ENCODE measurements around the gene SLITRK3. TPM values are rescaled to one million over a fixed set of nuclear protein-coding genes. Genes with fewer than 3 reads are reported as not detected.

SLITRK3 gene
- total RNA-seq, 1 experiment from 2014 or later = not detected

DNA sequence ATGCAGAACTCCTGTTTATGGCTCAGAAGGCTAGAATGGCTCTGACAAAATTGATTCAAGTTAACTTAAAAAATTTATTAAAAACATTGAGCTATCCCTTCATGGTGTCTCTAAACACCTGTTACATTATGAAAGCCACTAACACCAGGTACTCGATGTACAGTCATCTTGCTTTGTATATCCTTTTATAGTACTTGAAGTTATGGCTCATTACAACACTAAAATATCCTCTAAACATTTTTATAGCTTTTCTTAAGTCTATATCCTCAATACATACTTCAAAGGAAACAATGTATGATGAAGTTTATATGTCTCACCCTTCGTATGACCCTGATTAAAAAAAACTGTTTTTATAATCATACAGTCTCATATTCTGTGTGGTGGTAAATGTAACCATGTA lies 38.2 kb downstream of the SLITRK3 start:
- no peak overlapping the region for H3K4me3 ChIP-seq (replicated peaks in 1 of 2; ENCODE audit: low read depth in 1 of 2, low read length in 2 of 2)
- H3K79me2 ChIP-seq (ENCODE audit: insufficient read depth, low read length) = no peaks in the 10 kb centered on the region
- no peaks in the 10 kb centered on the region for H3K4me1 ChIP-seq (ENCODE audit: control insufficient read depth in 1 of 2, insufficient read depth in 2 of 2, low read length in 2 of 2)
- H3K27ac ChIP-seq (ENCODE audit: low read depth, low read length) = no peak overlapping the region
- ChIA-PET CTCF (no interaction called here), RAD21 (ENCODE audit: low non-redundant PET in 1 of 2, low total read pairs in 2 of 2, uncharacterized antibody in 2 of 2, unreplicated experiment in 2 of 2) (no interaction called here), POLR2A (no interaction called here)
- no peaks in the 10 kb centered on the region for H3K36me3 ChIP-seq (ENCODE audit: control insufficient read depth in 1 of 2, insufficient read depth in 2 of 2, low read length in 2 of 2)
- H2AFZ ChIP-seq (ENCODE audit: low read depth, low read length, poor library complexity, severe bottlenecking) = no peak overlapping the region
- ATAC-seq = no peak
- no peak overlapping the region for H3K4me2 ChIP-seq (ENCODE audit: low read length)
- intact Hi-C loops (cut with micrococcal nuclease) = no loop called here
- H4K20me1 ChIP-seq (ENCODE audit: insufficient read depth) = no peaks in the 10 kb centered on the region
- no peaks in the 10 kb centered on the region for H3K9me2 ChIP-seq (ENCODE audit: insufficient read depth)
- H3K27me3 ChIP-seq (ENCODE audit: insufficient read depth, low read length) = no peaks in the 10 kb centered on the region
- DNase-seq (ENCODE audit: low read depth, low spot score) = no peak
- no peak for TF ChIP-seq RAD21 (IDR thresholded peaks at IDR 0.05; ENCODE audit: low read depth)
- TF ChIP-seq ZFX (IDR thresholded peaks at IDR 0.05) = no peak
- TF ChIP-seq YY1 (IDR thresholded peaks at IDR 0.05; ENCODE audit: extremely low read depth, insufficient replicate concordance, low read depth, low read length) = no peak
- no peak for TF ChIP-seq CEBPB (IDR thresholded peaks at IDR 0.05; ENCODE audit: low read depth)
- no peak for TF ChIP-seq EGR1 (IDR thresholded peaks at IDR 0.05; ENCODE audit: low read depth)
- TF ChIP-seq REST (IDR thresholded peaks at IDR 0.05; ENCODE audit: low read depth) = no peak
- TF ChIP-seq, protein P1, sequence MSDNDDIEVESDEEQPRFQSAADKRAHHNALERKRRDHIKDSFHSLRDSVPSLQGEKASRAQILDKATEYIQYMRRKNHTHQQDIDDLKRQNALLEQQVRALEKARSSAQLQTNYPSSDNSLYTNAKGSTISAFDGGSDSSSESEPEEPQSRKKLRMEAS (IDR thresholded peaks at IDR 0.05) = no peak
- no peak for TF ChIP-seq JUND (IDR thresholded peaks at IDR 0.05)
- TF ChIP-seq, protein P2, sequence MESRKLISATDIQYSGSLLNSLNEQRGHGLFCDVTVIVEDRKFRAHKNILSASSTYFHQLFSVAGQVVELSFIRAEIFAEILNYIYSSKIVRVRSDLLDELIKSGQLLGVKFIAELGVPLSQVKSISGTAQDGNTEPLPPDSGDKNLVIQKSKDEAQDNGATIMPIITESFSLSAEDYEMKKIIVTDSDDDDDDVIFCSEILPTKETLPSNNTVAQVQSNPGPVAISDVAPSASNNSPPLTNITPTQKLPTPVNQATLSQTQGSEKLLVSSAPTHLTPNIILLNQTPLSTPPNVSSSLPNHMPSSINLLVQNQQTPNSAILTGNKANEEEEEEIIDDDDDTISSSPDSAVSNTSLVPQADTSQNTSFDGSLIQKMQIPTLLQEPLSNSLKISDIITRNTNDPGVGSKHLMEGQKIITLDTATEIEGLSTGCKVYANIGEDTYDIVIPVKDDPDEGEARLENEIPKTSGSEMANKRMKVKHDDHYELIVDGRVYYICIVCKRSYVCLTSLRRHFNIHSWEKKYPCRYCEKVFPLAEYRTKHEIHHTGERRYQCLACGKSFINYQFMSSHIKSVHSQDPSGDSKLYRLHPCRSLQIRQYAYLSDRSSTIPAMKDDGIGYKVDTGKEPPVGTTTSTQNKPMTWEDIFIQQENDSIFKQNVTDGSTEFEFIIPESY (IDR thresholded peaks at IDR 0.05; ENCODE audit: extremely low read depth, insufficient replicate concordance, low read length) = no peak
- TF ChIP-seq ZNF274 (IDR thresholded peaks at IDR 0.05; ENCODE audit: low read depth, low read length) = no peak
- no peak for TF ChIP-seq TCF7L2 (IDR thresholded peaks at IDR 0.05; ENCODE audit: borderline replicate concordance, extremely low read depth, insufficient read depth, insufficient read length)
- TF ChIP-seq POLR2AphosphoS5 (IDR thresholded peaks at IDR 0.05; ENCODE audit: low read depth, low read length) = no peak
- TF ChIP-seq ATF3 (IDR thresholded peaks at IDR 0.05) = no peak
- BruUV-seq (replicated peaks) = no TSS peak
- no peaks in the 10 kb centered on the region for H3K9me3 ChIP-seq (ENCODE audit: control insufficient read depth in 1 of 2, insufficient read depth in 1 of 2, low read depth in 1 of 2, low read length in 2 of 2)
- no peak overlapping the region for H3K9ac ChIP-seq (ENCODE audit: low read length)
